Transverse colon (tissue), 4 donors: ENCODE measurements around the gene SELENOI. TPM values are rescaled to one million over a fixed set of nuclear protein-coding genes. Genes with fewer than 3 reads are reported as not detected.
A peak's percentile ranks its signal among the peaks of the same experiment; 100 is the strongest.

Source experiments
- DNase-seq: peaks from one replicate; pipeline ENCODE4 v3.0.0-alpha.2; 2019
- H3K27ac ChIP-seq, 4 donors: fragments of 200-600 bp; sonication (generic); 2 replicates each; pipeline ENCODE4 v1.5.1; 2016 to 2018; ENCODE audit warnings: inconsistent platforms in 4 of 4
- H3K27me3 ChIP-seq: fragments of 200-600 bp; sonication (generic); 2 replicates; pipeline ENCODE4 v1.5.1; 2017; ENCODE audit warnings: inconsistent platforms
- H3K36me3 ChIP-seq, 4 donors: fragments of 200-600 bp; sonication (generic); 2 replicates each; pipeline ENCODE4 v1.5.1; 2017 to 2019; ENCODE audit warnings: inconsistent platforms in 4 of 4
- H3K4me1 ChIP-seq, 4 donors: fragments of 200-600 bp; sonication (generic); 2 replicates each; pipeline ENCODE4 v1.5.1; 2017 to 2020; ENCODE audit warnings: inconsistent platforms in 4 of 4
- H3K4me3 ChIP-seq, 4 donors: fragments of 200-600 bp; sonication (generic); 1 replicate in 1 of 4; 2 replicates in 3 of 4; pipeline versions ENCODE4 v1.5.1 to v1.6.1; 2017 to 2019; ENCODE audit warnings: inconsistent platforms in 4 of 4
- H3K9me3 ChIP-seq, 2 donors: fragments of 200-600 bp; sonication (generic); 2 replicates each; pipeline ENCODE4 v1.5.1; 2017 to 2019; ENCODE audit warnings: inconsistent platforms in 2 of 2
- EP300 ChIP-seq: sonication (generic); formaldehyde crosslinking; IDR thresholded peaks from one replicate; pipeline ENCODE4 v1.6.1; 2017; ENCODE audit warnings: antibody characterized with exemption, low read depth
- POLR2A ChIP-seq: fragments of 450-650 bp; IDR thresholded peaks from one replicate; pipeline ENCODE4 v1.6.1; 2016; ENCODE audit warnings: antibody characterized with exemption, mild to moderate bottlenecking, moderate library complexity
- POLR2AphosphoS5 ChIP-seq, 3 donors: sonication (generic); formaldehyde crosslinking; IDR thresholded peaks; one replicate each; pipeline ENCODE4 v1.6.1; 2016; ENCODE audit warnings: antibody characterized with exemption in 3 of 3
- WGBS, 2 donors: methylation state at CpG; one replicate each; pipeline ENCODE4 v1.1.5; 2018; ENCODE audit warnings: low coverage in 1 of 2; 5-methylcytosine and 5-hydroxymethylcytosine counted together
- in situ Hi-C, 4 donors: fragments of 200-750 bp; cut with MboI; loops; one replicate each; pipeline versions ENCODE4 v1.15.0 to v1.15.1; 2017; ENCODE audit warnings: low sequenced_read_pairs in 3 of 4, low pct_ligation_motif_present in 1 of 4, low pct_unique_long_range_greater_than_20kb in 1 of 4
- intact Hi-C: fragments of 100-400 bp; cut with DNase I; formaldehyde crosslinking; loops from one replicate; pipeline ENCODE4 v1.15.1; 2023; ENCODE audit warnings: low total_unique reads
- total RNA-seq, 4 donors: library from RNA; depleted of rRNA; stranded (reverse); fragments of >200 nt; gene quantifications; one replicate each; pipeline ENCODE4 v1.1.0, GENCODE V29; 2016
- TF ChIP-seq, protein P1 (sequence below), 5 experiments: fragments of 200-600 bp in 3 of 5; fragments of 450-650 bp in 2 of 5; sonication (generic) in 3 of 5; IDR thresholded peaks; 1 replicate in 2 of 5; 2 replicates in 3 of 5; pipeline ENCODE4 v1.5.1; 2016 to 2017; ENCODE audit warnings: antibody characterized with exemption in 5 of 5, inconsistent platforms in 3 of 5, mild to moderate bottlenecking in 2 of 5, moderate library complexity in 1 of 5

Gene SELENOI
- total RNA-seq, 4 donors from 2014 or later, result 12.1 to 37.4 (median 26.9) TPM

GRCh38 chr2:26399771-26400376 lies 53.9 kb downstream of the SELENOI start:
- in situ Hi-C loops (no loop called here), intact Hi-C loops (no loop called here)
- DNase-seq, result no peak
- H3K4me1 ChIP-seq, result peaks cover 0 to 8% (median 3%) of the 10 kb centered on the region in 4 donors
- peaks cover 15% of the 10 kb centered on the region for H3K27me3 ChIP-seq
- H3K4me3 ChIP-seq, result no peak overlapping the region
- WGBS, 2 donors, result 51 to 54% methylated on average over 4 of the region's 4 CpGs
- no peaks in the 10 kb centered on the region for H3K9me3 ChIP-seq
- no peak overlapping the region for H3K27ac ChIP-seq
- no peak for TF ChIP-seq POLR2AphosphoS5 (IDR thresholded peaks at IDR 0.05)
- no peak for TF ChIP-seq EP300
- TF ChIP-seq, protein P1, sequence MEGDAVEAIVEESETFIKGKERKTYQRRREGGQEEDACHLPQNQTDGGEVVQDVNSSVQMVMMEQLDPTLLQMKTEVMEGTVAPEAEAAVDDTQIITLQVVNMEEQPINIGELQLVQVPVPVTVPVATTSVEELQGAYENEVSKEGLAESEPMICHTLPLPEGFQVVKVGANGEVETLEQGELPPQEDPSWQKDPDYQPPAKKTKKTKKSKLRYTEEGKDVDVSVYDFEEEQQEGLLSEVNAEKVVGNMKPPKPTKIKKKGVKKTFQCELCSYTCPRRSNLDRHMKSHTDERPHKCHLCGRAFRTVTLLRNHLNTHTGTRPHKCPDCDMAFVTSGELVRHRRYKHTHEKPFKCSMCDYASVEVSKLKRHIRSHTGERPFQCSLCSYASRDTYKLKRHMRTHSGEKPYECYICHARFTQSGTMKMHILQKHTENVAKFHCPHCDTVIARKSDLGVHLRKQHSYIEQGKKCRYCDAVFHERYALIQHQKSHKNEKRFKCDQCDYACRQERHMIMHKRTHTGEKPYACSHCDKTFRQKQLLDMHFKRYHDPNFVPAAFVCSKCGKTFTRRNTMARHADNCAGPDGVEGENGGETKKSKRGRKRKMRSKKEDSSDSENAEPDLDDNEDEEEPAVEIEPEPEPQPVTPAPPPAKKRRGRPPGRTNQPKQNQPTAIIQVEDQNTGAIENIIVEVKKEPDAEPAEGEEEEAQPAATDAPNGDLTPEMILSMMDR (IDR thresholded peaks at IDR 0.05), result no peak
- no peak for TF ChIP-seq POLR2A
- no peaks in the 10 kb centered on the region for H3K36me3 ChIP-seq

DNA sequence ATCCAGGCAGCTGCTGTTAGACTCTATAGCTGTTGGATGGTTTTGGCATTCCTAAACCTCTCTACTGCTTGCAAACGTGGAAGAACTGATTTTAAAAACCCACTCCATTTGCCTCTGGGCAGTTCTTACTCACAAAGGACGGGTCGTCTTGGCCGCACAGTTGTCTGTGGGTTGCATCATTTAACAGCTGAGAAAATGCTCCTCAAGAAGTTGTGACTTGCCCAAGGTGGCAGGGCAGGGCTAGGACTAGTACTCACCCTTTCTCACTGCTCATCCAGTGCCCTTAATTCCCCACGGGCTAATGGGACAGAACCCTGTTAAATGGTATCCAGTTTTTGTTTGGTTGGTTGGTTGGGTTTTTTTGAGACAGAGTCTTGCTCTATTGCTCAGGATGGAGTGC lies 54.8 kb downstream of the SELENOI start:
- intact Hi-C loops, result no loop called here
- Histone ChIP-seq H3K27ac (no peak overlapping the region), H3K4me3 (no peak overlapping the region), H3K4me1 (peaks cover 0 to 8% (median 3%) of the 10 kb centered on the region in 4 donors), H3K27me3 (peaks cover 15% of the 10 kb centered on the region), H3K36me3 (no peaks in the 10 kb centered on the region), H3K9me3 (no peaks in the 10 kb centered on the region)
- no peak for DNase-seq
- in situ Hi-C loops, result no loop called here
- TF ChIP-seq POLR2A, result no peak
- TF ChIP-seq POLR2AphosphoS5 (IDR thresholded peaks at IDR 0.05), result no peak
- no peak for TF ChIP-seq EP300
- TF ChIP-seq, protein P1 (IDR thresholded peaks at IDR 0.05), result no peak
- 66% methylated on average over 5 of the region's 5 CpGs; no CpG with 5 or more reads in 1 of the 2 donors for WGBS, 2 donors

- H3K4me3 ChIP-seq, result peak within 1 kb of the TSS in 1 of 4 donors; percentile 40
Measured at GRCh38 chr2:26401739-26402541, 56.0 kb downstream of the SELENOI start, which contains the start of gene DRC1. DRC1 (plus strand) TSS chr2:26401920; CDS start chr2:26401990, 70 bp downstream.

DNA sequence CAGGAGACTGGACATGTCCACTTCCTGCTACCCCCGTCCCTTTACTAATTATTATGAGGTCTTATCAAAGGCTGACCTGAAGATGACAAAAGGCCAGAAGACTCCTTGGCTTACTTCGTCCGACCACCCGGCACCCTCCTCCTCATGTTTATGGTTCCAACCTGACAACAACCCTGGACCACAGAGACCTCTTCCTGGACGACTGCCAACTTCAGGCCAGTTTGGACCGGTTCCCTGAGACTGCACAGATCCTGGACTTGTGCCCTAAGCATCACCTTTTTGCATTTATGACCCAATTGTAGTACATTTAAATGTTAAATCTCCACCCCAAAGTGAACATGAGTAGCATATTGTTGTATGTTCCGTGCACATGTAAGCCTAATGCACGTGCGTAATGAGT lies 61.6 kb downstream of the SELENOI start:
- no peak overlapping the region for H3K4me3 ChIP-seq
- DNase-seq, result no peak
- WGBS, 2 donors, result 56 to 63% methylated on average over 8 to 9 of the region's 9 CpGs
- intact Hi-C loops, result no loop called here
- in situ Hi-C loops, result no loop called here
- H3K36me3 ChIP-seq, result no peaks in the 10 kb centered on the region
- H3K27me3 ChIP-seq, result peaks cover 23% of the 10 kb centered on the region
- TF ChIP-seq EP300, result no peak
- no peak for TF ChIP-seq POLR2AphosphoS5 (IDR thresholded peaks at IDR 0.05)
- TF ChIP-seq POLR2A, result no peak
- TF ChIP-seq, protein P1 (IDR thresholded peaks at IDR 0.05), result no peak
- no peaks in the 10 kb centered on the region for H3K9me3 ChIP-seq
- H3K4me1 ChIP-seq, result no peaks in the 10 kb centered on the region
- H3K27ac ChIP-seq, result no peak overlapping the region

More at GRCh38 chr2:26401739-26402541, 56.0 kb downstream of the SELENOI start, which contains the start of gene DRC1:
- intact Hi-C loops (no loop called here), in situ Hi-C loops (no loop called here)
- DNase-seq, result peak; percentile 23
- Histone ChIP-seq H3K4me1 (peaks cover 0 to 8% (median 3%) of the 10 kb centered on the region in 4 donors), H3K9me3 (no peaks in the 10 kb centered on the region), H3K36me3 (no peaks in the 10 kb centered on the region), H3K27me3 (peaks cover 15% of the 10 kb centered on the region), H3K27ac (no peak within 1 kb of the TSS)
- WGBS, 2 donors, result 25 to 83% methylated on average over 15 to 59 of the region's 63 CpGs
- TF ChIP-seq POLR2AphosphoS5 (IDR thresholded peaks at IDR 0.05) (no peak), EP300 (no peak), POLR2A (no peak)
- TF ChIP-seq, protein P1 (IDR thresholded peaks at IDR 0.05), result no peak
